ENCODE measurements around the gene DYNLT4. TPM values are rescaled to one million over a fixed set of nuclear protein-coding genes. Genes with fewer than 3 reads are reported as not detected.

The DYNLT4 gene
- total RNA-seq, 4 donors from 2014 or later: 1.4 TPM; not detected in 3

DNA sequence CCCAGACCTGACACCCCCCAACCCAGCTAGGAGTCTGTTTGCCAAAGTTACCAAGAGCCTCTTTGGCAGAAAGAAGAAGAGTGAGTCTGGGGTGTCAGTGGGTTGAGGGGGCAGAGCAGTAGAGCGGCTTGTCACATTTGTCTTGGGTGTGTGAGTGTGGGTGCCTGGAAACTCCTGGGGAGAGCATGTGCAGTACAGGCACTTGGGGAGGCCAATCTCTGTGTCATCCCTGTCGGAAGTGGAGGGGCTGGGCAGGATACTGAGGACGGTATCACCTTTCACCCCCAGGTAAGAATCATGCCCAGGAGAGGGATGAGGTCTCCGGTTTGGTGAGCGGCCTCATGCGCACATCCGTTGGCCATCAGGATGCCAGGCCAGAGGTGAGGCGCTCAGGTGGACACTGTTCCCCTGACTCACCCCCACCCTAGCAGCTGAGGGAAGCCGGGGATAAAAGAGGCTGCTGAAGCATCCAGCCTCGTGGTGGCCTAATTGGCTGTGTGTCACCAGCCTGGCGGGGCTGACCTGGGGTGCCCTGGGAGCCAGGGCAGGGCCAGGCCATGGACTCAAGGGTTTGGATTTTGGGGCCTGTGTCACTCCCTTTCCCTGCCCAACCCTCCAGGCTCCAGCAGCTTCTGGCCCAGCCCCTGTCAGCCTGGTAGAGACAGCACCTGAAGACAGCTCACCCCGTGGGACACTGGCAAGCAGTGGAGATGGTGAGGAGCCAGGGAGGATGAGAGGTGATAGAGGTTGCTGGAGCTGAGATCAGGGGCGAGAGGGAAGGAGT is 3.6 kb downstream of the DYNLT4 start:
- peaks cover 31 to 54% (median 41%) of the 10 kb centered on the region in 4 donors for H3K4me1 ChIP-seq
- in situ Hi-C loops (cut with MboI; ENCODE audit: low pct_ligation_motif_present in 1 of 4, low pct_unique_long_range_greater_than_20kb in 1 of 4, low sequenced_read_pairs in 3 of 4): no loop called here
- no peaks in the 10 kb centered on the region for H3K27me3 ChIP-seq
- TF ChIP-seq POLR2AphosphoS5 (IDR thresholded peaks at IDR 0.05) (no peak), POLR2A (IDR thresholded peaks at IDR 0.05) (no peak), EP300 (IDR thresholded peaks at IDR 0.05; ENCODE audit: low read depth) (no peak)
- TF ChIP-seq, protein P1, sequence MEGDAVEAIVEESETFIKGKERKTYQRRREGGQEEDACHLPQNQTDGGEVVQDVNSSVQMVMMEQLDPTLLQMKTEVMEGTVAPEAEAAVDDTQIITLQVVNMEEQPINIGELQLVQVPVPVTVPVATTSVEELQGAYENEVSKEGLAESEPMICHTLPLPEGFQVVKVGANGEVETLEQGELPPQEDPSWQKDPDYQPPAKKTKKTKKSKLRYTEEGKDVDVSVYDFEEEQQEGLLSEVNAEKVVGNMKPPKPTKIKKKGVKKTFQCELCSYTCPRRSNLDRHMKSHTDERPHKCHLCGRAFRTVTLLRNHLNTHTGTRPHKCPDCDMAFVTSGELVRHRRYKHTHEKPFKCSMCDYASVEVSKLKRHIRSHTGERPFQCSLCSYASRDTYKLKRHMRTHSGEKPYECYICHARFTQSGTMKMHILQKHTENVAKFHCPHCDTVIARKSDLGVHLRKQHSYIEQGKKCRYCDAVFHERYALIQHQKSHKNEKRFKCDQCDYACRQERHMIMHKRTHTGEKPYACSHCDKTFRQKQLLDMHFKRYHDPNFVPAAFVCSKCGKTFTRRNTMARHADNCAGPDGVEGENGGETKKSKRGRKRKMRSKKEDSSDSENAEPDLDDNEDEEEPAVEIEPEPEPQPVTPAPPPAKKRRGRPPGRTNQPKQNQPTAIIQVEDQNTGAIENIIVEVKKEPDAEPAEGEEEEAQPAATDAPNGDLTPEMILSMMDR (IDR thresholded peaks at IDR 0.05): no peak
- intact Hi-C loops (cut with DNase I; ENCODE audit: low total_unique reads): no loop called here
- no peaks in the 10 kb centered on the region for H3K9me3 ChIP-seq
- H3K4me3 ChIP-seq: no peak overlapping the region
- 88% methylated on average over 13 of the region's 13 CpGs; no CpG with 5 or more reads in 1 of the 2 donors for WGBS, 2 donors (ENCODE audit: low coverage in 1 of 2)
- DNase-seq: no peak
- H3K36me3 ChIP-seq: peaks cover 0 to 6% (median 0%) of the 10 kb centered on the region in 4 donors
- peak overlapping the region in 1 of 4 donors; percentile 73 for H3K27ac ChIP-seq

DNA sequence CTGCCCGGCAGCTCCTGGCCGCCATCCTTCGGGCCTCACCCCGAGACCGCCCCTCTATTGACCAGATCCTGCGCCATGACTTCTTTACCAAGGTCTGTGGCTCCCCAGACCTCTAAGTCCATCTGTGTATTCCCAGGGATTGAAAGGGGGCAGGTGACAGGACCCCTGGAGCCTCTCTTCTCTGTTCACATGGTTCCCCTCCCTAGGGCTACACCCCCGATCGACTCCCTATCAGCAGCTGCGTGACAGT is 4.2 kb downstream of the DYNLT4 start:
- no peaks in the 10 kb centered on the region for H3K9me3 ChIP-seq
- in situ Hi-C loops (cut with MboI; ENCODE audit: low pct_ligation_motif_present in 1 of 4, low pct_unique_long_range_greater_than_20kb in 1 of 4, low sequenced_read_pairs in 3 of 4): no loop called here
- peaks cover 26 to 49% (median 35%) of the 10 kb centered on the region in 4 donors for H3K4me1 ChIP-seq
- peaks cover 0 to 6% (median 0%) of the 10 kb centered on the region in 4 donors for H3K36me3 ChIP-seq
- H3K4me3 ChIP-seq: no peak overlapping the region
- no peaks in the 10 kb centered on the region for H3K27me3 ChIP-seq
- 93% methylated on average over 9 of the region's 9 CpGs; no CpG with 5 or more reads in 1 of the 2 donors for WGBS, 2 donors (ENCODE audit: low coverage in 1 of 2)
- intact Hi-C loops (cut with DNase I; ENCODE audit: low total_unique reads): no loop called here
- TF ChIP-seq POLR2AphosphoS5 (IDR thresholded peaks at IDR 0.05) (no peak), EP300 (IDR thresholded peaks at IDR 0.05; ENCODE audit: low read depth) (no peak), POLR2A (IDR thresholded peaks at IDR 0.05) (no peak)
- TF ChIP-seq, protein P1 (IDR thresholded peaks at IDR 0.05): no peak
- no peak for DNase-seq
- peak overlapping the region in 1 of 4 donors; percentile 73 for H3K27ac ChIP-seq

DNA sequence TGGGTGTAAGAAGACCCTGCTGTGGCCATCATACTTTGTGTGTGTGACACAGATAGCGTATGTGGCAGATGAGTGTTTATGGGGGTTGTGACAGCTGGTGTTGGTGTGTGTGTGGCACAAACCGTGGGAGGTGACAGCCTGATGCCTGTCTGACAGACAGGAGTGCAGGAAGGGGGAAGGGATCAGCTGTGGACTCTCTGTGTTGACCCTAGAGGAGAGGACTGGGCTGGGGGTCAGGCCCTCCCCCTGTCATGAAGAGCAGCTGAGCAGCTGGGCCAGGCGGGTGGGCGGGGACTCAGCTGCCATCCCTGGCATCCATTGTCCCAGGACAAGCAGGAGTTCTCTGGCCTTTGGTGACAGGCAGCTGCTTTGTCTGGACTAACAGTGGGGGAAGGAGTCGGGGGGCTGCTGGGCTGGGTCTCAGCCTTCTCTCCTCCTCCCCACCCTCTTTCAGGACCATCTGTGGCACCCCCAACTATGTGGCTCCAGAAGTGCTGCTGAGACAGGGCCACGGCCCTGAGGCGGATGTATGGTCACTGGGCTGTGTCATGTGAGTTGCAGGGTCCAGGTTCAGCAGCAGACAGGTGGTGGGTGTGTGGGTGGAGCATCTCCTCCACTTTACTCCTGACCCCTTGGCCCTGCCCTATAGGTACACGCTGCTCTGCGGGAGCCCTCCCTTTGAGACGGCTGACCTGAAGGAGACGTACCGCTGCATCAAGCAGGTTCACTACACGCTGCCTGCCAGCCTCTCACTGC is 4.7 kb downstream of the DYNLT4 start:
- DNase-seq: no peak
- Histone ChIP-seq H3K27me3 (no peaks in the 10 kb centered on the region), H3K4me3 (peak overlapping the region in 1 of 4 donors; percentile 81), H3K27ac (peak overlapping the region; percentile 26 to 90 (median 50)), H3K36me3 (peaks cover 0 to 6% (median 0%) of the 10 kb centered on the region in 4 donors), H3K4me1 (peaks cover 21 to 44% (median 31%) of the 10 kb centered on the region in 4 donors), H3K9me3 (no peaks in the 10 kb centered on the region)
- intact Hi-C loops (cut with DNase I; ENCODE audit: low total_unique reads): no loop called here
- WGBS, 2 donors (ENCODE audit: low coverage in 1 of 2): 62 to 83% methylated on average over 2 to 13 of the region's 13 CpGs
- TF ChIP-seq POLR2A (IDR thresholded peaks at IDR 0.05) (no peak), EP300 (IDR thresholded peaks at IDR 0.05; ENCODE audit: low read depth) (no peak), POLR2AphosphoS5 (IDR thresholded peaks at IDR 0.05) (no peak)
- TF ChIP-seq, protein P1 (IDR thresholded peaks at IDR 0.05): no peak
- in situ Hi-C loops (cut with MboI; ENCODE audit: low pct_ligation_motif_present in 1 of 4, low pct_unique_long_range_greater_than_20kb in 1 of 4, low sequenced_read_pairs in 3 of 4): no loop called here
